Measurements from ENCODE around the gene BORCS5.

DNA sequence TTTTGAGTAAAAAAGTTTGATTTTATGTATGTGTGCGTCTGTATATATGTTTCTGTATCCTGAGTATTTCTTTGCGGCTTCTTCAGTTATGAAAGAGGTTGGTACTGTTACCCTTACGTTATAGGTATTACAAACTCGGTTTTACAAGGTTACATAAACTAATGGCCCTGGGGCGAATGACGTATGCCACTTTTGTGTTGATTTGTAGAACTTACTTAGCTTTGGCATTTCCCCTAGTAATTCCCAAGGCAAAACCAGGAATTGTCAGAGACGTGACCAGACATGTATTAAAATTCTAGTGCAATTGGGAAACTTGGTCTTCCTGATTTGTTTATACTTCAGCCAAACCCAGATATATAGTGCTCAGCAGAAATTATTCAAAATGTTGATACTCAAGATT lies 112.5 kb downstream of the BORCS5 start:
- TF ChIP-seq, protein P1, sequence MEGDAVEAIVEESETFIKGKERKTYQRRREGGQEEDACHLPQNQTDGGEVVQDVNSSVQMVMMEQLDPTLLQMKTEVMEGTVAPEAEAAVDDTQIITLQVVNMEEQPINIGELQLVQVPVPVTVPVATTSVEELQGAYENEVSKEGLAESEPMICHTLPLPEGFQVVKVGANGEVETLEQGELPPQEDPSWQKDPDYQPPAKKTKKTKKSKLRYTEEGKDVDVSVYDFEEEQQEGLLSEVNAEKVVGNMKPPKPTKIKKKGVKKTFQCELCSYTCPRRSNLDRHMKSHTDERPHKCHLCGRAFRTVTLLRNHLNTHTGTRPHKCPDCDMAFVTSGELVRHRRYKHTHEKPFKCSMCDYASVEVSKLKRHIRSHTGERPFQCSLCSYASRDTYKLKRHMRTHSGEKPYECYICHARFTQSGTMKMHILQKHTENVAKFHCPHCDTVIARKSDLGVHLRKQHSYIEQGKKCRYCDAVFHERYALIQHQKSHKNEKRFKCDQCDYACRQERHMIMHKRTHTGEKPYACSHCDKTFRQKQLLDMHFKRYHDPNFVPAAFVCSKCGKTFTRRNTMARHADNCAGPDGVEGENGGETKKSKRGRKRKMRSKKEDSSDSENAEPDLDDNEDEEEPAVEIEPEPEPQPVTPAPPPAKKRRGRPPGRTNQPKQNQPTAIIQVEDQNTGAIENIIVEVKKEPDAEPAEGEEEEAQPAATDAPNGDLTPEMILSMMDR (IDR thresholded peaks at IDR 0.05), result no peak
- TF ChIP-seq POLR2A (IDR thresholded peaks at IDR 0.05), result no peak

Data from uterus (tissue), 2 donors.